Hematopoietic multipotent progenitor cell treated with erythropoietin and hydrocortisone succinate and interleukin-3 and kit ligand, for 15 days (in vitro differentiated cells): Measurements from ENCODE around the gene NAA25.
"Not testable (repeated sequence)": the region's sequence is repeated elsewhere in the genome, so short reads cannot be mapped to it uniquely, and the experiment has no call there.

Source experiments
- DNase-seq: peaks from one replicate; pipeline ENCODE4 v3.0.0-alpha.2; 2015; ENCODE audit warnings: low spot score

The NAA25 gene

DNA sequence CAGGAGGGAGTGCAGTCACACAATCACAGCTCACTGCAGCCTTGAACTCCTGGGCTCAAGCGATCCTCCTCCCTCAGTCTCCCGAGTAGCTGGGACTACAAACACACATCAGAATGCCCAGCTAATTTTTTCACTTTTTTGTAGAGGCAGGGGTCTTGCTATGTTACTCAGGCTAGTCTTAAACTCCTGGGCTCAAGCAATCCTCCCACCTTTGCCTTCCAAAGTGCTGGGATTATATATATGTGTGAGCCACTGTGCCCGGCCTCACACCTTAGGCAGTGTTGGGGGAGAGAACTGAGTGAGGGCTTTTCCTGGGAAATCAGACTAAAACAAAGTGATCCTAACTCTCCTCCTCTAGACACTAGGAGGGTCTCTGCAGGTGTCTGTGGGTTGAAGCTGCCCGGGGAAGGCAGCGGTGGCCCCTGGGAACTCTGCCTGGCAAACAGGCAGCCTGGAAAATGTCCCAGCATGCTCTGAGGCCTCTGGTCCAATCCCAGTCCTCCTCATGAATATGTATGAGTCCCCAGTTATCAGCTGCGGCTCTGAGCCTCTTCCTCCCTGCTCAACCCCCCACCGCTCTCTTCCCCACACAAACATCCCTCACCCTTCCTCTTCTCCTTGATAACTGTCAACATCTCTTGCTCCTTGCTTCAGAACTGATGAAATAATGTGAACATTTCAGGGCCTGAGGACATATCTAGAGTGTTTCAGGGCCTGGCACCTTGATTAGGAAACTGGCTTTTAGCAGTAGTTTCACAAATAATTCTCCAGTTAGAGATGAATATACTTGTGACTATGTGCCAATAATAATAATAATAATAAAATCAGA is 7.9 kb upstream of the NAA25 start:
- peak; percentile 66 for DNase-seq

DNA sequence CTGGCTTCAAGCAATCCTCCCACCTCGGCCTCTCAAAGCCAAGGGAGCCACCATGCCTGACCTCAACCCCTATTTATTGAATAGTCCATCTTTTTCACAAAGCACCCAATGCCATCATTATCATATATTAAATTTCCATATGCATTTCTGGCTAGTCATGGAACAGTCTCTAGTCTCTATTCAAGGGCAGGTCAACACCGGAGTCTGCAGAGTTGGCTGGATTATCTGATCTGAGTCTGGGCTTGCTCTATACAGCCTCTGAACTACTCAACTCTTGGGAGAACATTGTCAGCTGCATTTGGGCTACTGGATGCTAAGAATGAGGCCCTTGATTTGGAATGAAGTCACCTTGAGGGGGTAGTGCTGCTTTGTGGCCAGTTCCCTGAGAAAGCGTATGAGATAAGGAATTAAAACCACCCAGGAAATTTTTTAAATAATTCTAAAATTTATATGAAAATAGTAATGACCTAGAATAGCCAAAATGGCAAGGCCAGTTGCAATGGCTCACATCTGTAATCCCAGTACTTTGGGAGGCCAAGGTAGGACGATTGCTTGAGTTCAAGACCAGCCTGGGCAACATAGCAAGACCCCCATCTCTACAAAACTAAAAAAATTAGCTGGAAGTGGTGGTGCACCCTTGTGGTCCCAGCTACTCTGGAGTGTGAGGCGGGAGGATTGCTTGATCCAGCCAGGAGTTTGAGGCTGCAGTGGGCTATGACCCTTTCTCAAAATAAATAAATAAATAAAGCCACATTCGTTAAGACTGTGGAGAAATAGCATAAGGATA is 6.9 kb upstream of the NAA25 start:
- DNase-seq, result no peak

DNA sequence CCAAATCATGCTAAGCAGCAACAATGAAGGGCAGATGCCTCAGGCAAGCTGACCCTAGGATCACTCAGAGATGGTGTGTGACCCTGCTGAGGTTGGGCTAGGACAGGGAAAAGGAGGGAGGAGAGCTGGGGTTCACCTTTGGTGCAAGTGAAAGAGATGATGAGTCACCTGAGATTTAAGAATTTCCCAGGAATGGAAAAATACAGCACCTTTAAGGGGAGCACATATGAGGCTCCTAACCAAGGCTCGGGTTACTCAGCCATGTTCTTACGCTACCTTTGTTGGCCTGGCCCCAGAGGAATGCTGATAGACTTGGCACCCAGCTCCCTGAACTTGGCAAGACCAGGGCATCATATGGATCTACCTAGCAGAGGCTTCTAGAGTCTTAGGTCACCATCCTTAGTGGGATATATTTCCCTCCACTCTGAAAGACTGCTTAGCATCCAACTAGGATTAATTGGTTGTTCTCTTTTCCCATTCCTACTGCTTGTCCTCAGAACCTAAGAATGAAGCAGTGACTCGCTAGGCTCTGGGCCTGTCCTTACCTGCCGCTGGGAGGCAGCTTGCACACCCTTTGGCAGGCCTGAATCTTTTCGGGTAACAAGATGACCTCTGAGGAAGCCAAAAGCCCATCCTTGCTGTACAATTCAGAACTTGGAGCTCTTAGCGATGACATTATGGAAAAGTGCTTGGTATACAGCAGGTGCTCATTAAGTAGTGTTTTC is 4.0 kb upstream of the NAA25 start:
- no peak for DNase-seq

DNA sequence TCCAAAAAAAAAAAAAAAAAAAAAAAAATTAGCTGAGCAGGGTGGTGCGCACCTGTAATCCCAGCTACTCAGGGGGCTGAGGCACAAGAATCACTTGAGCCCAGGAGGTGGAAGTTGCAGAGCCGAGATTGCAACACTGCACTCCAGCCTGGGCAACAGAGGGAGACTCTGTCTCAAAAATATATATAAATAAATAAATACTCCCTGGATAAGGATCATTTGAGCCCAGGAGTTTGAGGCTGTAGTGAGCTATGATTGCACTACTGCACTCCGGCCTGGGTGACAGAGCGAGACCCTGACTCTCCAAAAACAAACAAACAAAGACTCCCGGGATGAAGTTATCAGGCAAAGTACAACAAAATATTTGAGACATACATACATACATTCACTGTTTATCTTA is 3.3 kb upstream of the NAA25 start:
- no peak for DNase-seq

DNA sequence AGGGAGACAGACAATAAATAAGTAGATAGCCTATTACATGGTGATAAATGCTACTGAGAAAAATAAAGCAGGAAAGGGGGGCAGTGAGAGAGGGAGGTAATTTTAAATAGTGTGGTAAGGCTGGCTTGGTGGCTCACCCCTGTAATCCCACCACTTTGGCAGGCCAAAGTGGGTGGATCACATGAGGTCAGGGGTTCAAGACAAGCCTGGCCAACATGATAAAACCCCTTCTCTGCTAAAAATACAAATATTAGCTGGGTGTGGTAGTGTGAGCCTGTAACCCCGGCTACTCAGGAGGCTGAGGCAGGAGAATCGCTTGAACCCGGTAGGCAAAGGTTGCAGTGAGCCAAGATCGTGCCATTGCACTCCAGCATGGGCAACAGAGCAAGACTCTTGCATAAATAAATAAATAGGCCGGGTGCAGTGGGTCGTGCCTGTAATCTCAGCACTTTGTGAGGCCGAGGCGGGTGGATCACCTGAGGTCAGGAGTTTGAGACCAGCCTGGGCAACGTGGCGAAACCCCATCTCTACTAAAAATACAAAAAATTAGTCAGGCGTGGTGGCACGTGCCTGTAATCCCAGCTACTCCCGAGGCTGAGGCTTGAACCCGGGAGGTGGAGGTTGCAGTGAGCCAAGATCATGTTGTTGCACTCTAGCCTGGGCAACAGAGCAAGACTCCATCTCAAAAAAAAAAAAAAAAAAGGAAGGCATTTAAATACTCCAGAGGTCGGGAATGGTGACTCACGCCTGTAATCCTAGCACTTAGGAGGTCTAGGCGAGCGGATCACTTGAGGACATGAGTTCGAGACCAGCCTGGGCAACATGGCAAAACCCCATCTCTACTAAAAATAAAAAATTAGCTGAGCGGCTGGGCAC is 2.4 kb upstream of the NAA25 start:
- not testable (repeated sequence) for DNase-seq

DNA sequence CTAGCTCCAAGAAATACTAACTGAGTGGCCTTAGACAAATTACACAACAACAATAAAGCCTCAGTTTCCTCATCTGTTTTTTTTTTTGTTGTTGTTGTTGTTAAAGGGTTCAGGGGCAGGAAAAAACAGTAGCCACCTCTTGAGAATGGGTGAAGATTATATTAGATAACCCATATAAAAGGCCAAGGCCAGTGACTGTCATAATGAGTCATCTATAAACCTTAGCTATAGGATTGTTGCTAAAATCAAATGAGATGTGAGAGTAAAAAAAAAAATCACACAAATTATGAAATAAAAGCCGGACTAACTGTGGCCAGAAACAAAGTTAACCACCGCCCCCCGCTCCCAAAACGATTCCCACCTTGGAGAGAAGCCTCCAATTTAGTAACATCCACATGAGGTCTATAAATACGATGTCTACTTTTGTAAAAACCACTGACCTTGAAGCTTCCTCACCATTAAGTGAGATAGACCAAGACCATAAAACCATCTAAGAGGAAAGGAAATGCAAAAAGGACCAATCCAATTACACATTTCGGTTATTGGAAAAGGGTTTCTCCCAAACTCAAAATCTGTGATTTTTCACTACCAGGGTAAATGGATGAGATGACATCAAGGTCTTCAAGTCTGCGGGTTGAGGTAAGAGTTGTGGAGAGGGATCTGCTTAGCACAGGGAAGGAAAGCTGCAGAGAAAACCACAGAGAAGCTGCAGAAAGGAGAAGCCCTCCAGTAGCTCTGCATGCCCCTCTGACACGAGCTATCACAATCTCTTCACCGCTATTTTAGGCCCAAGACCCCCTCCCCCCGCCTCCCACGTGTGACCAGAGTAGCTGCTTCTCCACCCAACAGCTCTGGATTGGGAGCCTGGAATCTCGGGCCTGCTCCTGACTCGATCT is 1.0 kb downstream of the NAA25 start:
- no peak for DNase-seq

DNA sequence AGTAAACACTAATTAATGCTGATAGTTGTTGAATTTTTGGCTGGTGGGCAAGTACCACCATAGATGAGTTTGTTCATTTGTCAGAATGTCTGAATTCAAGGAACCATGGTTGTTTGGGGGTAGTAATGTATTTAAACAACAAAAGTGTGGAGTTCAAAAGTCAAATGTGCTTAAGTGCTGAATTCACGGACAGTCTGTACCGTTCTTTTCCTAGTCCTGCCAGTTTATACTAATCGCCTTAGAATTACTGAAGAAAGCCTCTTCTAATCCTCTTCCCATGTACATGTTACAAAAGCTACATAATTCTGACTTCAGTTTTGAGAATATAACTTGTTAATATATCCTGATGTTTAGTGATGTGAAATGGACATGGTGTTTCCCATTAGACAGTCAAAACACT is 2.7 kb downstream of the NAA25 start:
- no peak for DNase-seq

DNA sequence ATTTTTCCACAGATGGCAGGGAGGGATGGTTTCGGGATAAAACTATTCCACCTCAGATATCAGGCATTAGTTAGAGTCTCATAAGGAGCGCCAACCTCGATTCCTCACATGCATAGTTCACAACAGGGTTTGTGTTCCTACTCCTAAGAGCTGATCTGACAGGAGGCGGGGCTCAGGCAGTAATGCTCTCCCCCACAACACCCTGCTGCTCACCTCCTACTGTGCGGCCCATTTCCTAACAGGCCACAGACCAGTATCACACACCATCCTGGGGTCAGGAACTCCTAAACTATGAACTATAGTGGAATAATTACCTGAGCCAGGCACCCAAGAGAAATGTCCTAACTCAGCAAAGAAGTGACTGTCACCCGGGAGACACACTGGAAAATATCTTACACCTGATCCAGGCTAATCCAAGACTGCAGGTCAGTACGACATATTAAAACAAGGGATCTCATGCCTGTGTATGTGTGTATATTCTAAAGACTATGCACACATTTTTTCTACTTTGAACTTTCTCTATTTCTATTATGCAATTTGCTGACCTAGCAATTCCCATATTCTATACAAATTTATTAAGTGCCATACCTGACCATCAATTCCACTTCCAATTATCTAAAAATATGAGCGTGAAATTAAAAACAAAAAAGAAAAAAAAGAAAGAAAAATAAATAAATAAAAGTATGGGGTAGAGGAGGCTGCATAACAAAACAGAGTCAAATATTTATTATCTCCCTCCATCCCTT is 4.7 kb downstream of the NAA25 start:
- no peak for DNase-seq

DNA sequence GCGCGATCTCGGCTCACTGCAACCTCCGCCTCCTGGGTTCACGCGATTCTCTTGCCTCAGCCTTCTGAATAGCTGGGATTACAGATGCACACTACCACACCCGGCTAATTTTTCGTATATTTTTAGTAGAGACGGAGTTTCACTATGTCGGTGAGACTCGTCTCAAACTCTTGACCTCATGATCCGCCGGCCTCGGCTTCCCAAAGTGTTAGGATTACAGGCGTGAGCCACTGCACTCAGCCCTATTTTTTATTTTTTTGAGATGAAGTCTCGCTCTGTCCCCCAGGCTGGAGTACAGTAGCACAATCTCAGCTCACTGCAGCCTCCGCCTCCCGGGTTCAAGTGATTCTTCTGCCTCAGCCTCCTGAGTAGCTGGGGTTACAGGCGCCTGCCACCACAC is 5.8 kb downstream of the NAA25 start:
- DNase-seq, result not testable (repeated sequence)

DNA sequence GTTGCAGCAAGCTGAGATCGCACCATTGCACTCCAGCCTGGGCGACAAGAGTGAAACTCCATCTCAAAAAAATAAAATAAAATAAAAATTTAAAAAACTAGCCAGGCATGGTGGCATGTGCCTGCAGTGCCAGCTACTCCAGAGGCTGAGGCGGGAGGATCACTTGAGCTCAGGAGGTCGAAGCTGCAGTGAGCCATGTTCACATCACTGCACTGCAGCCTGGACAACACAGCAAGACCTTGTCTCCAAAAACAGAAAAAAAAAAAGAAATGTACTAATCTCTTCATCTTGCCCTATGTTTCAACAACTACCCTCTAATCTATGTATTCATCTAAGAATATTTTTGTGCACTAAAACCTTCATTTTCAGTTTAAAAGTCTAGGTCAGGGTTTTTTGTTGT is 6.5 kb downstream of the NAA25 start:
- DNase-seq, result no peak

DNA sequence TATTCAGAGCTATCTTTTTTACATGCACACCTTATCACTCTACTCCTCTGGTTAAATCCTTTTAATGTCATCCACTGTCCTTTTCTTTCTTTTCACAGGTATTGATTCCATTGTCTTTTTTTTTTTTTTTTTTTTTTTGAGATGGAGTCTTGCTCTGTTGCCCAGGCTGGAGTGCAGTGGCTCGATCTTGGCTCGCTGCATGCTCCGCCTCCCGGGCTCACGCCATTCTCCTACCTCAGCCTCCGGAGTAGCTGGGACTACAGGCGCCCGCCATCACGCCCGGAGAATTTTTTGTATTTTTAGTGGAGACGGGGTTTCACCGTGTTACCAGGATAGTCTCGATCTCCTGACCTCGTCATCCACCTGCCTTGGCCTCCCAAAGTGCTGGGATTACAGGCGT is 8.1 kb downstream of the NAA25 start:
- DNase-seq, result not testable (repeated sequence)

DNA sequence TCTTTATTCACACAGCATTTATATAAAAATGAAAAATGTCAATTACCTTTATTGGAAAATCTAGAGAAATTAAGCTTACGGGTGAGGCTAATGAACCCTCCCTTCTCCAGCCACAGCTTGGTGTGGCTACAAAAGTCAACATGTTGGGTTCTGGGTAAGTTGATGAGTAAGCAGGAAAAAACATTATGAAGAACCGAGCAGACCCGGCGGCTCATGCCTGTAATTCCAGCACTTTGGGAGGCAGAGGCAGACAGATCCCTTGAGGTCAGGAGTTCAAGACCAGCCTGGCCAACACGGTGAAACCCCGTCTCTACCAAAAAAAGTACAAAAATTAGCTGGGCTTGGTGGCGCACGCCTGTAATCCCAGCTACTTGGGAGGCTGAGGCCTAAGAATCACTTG is 10.9 kb downstream of the NAA25 start:
- DNase-seq, result no peak

DNA sequence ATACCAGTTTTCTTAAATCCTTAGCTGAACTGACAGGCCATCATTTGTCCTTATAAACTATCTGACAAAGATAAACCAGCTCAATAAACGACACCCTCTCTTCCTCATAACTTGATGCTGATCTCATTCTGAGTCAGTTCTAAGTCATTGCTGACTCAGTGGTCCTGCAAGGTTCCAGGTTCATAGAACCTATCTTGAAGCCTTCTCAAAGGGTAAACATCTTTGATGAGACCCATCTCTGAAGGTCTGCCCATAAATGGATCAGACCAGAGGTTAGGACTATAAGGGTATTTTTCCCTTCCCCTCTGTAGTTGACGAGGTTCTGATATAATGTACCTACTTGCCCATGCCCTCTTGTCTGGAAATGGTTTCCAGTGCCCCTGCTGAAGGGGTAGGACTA is 11.9 kb downstream of the NAA25 start:
- peak; percentile 23 for DNase-seq

DNA sequence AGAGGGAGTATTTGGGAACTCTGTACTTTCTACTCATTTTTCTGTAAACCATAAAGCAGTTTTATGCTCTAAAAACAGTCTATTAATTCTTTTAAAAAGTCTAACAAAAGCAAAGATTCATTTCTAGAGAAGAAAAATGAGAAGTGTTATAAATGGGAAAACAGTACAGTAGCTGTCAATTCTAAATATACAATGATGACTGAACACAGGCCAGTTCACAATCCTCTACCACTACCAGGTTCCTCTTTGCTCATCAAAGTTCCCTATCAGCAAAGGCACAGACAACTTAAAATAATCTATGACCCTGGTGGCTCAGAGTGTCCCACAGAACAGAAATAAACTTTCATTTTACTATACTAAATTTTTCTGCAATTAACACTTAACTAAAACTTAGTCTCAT is 12.5 kb downstream of the NAA25 start:
- no peak for DNase-seq

DNA sequence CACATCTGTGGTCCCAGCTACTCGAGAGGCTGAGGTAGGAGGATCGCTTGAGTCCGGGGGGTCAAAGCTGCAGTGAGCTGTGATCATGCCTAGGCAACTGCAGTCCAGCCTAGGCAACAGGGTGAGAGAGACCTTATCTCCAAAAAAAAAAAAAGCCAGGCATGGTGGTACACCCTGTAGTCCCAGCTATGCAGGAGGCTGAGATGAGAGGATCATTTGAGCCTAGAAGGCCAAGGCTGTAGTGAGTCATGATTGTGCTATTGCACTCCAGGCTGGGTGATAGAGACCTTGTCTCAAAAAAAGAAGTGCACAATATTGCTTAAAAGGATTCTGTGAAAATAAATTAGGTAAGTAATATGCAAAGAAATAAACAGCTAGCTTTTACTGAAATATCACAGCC is 17.0 kb downstream of the NAA25 start:
- no peak for DNase-seq

DNA sequence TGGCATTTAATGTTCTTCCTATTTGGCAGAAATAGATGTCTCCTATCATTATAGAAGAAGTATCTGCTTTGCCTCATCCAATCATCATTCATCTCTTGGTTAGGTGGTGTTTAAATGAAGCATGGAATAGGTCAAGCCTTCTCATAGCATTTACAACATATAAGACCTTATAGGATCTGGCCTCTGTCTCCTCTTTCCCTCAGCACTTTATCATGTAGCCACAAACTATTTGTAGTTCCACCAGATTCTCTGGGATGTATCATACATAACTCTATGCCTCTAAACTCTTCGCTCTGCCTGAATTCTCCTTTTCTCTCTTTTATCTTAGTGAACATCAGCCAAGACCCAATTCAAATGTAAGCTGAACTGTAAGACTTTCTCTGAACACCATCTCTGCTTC is 20.7 kb downstream of the NAA25 start:
- DNase-seq, result no peak

DNA sequence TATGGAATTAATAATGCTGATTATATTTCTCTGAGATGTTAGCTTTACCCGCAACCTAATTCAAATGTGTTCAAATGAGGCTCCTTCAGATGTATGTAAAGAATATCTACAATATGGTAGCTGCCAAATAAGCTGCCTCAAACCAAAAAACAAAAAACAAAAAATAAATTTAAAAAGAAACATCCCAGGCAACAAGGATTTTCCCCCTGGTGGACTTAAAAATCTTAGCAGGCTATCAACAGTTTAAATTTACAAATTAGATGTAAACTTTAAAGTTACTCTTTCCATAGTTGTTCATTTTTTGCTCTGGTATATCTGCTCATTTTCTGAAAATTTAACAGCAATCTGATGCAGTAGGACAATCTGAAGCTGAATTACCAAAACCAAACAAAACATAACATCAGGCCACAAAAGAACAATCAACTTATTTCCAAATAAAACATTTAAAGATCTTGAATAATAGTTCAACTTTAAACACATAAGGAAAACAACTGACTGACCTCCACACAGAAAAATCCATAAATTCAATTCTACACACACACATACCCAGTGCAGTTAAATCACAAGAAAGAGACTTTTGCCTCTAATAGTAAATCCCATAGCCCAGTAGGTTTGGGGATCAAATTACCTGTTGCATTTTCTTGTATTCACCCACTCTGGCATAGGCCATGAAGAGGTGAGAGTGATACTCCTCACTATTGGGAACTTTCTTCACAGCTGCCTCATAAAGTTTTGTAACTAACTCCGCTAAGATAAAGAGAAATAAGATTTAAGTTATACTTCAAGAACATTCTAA is 21.3 kb downstream of the NAA25 start:
- no peak for DNase-seq

DNA sequence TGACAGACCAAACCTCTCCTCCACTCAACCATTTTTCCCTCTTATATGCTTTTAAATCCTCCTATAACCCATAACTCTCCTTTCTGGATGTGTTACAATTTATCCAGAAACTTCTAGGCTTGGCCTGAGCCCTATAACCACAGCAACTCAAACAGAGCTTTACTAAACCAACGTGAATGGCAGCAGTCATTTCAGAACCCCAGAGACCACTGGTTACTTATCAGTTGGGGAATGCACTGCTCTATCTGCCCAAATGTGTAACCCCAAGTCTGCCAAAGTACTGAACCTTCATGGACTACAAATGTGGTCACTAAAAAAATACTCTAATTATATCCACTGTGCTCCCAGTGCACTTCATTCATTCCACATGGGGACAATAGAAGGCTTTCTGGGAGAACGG is 42.0 kb downstream of the NAA25 start:
- DNase-seq, result no peak

DNA sequence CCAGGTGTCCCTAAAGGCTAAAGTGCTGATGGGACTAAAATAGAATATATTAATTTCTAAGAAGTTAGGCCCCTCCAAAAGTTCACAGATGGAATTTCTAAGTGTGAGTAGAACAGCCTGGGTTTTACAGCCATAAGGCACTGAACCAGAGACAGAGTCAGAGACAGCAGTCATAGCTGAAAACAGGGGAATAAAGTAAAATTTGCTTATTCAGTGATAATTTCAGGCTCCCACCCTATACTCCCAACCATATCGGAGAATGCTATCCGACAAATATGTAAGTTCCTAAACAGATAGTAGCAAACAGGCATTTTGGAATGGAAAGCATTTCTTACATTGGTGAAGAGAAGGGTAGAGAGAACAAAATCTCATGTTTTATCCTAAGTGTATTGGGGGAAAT is 45.3 kb downstream of the NAA25 start:
- DNase-seq, result no peak
